GM23338 (cell line): Measurements from ENCODE around the gene LINC00305. TPM values are rescaled to one million over a fixed set of nuclear protein-coding genes. Genes with fewer than 3 reads are reported as not detected.

Experiments used
- ATAC-seq: fragments of 200-7000 bp; cut with Tn5 transposase; 3 replicates; pipeline ENCODE4 v1.9.1; 2020
- DNase-seq: peaks from one replicate; pipeline ENCODE4 v3.0.0-alpha.2; 2015; ENCODE audit warnings: low spot score
- H2AFZ ChIP-seq: fragments of 200-600 bp; sonication (generic); 2 replicates; pipeline ENCODE4 v1.8.0; 2016; ENCODE audit warnings: antibody characterized with exemption, mild to moderate bottlenecking, moderate library complexity
- H3F3A ChIP-seq: fragments of 200-600 bp; sonication (generic); replicated peaks from 2 replicates; pipeline ENCODE4 v1.8.0; 2017; ENCODE audit warnings: antibody characterized with exemption, mixed run types, low read depth
- H3K27ac ChIP-seq: fragments of 200-600 bp; sonication (generic); 2 replicates; pipeline ENCODE4 v1.6.1; 2016; ENCODE audit warnings: low read depth
- H3K27me3 ChIP-seq: fragments of 200-600 bp; sonication (generic); 2 replicates; pipeline ENCODE4 v1.8.0; 2016; ENCODE audit warnings: mild to moderate bottlenecking, mixed run types, moderate library complexity; ENCODE audit not compliant: insufficient read depth
- H3K36me3 ChIP-seq: fragments of 200-600 bp; sonication (generic); 2 replicates; pipeline ENCODE4 v1.8.0; 2016; ENCODE audit warnings: mild to moderate bottlenecking; ENCODE audit not compliant: insufficient read depth
- H3K4me1 ChIP-seq: fragments of 200-600 bp; sonication (generic); 2 replicates; pipeline ENCODE4 v1.8.0; 2016; ENCODE audit warnings: mild to moderate bottlenecking, moderate library complexity; ENCODE audit not compliant: insufficient read depth
- H3K4me2 ChIP-seq: fragments of 200-600 bp; sonication (generic); 2 replicates; pipeline ENCODE4 v1.7.1; 2017; ENCODE audit warnings: mixed run types
- H3K4me3 ChIP-seq: fragments of 200-600 bp; sonication (generic); 2 replicates; pipeline ENCODE4 v1.6.1; 2016; ENCODE audit warnings: mixed run types
- H3K79me2 ChIP-seq: fragments of 200-600 bp; sonication (generic); replicated peaks from 2 replicates; pipeline ENCODE4 v1.8.0; 2017; ENCODE audit warnings: mild to moderate bottlenecking; ENCODE audit not compliant: insufficient read depth
- H3K9me2 ChIP-seq: fragments of 200-600 bp; sonication (generic); 2 replicates; pipeline ENCODE4 v1.8.0; 2017; ENCODE audit not compliant: insufficient read depth
- H4K20me1 ChIP-seq: fragments of 200-600 bp; sonication (generic); replicated peaks from 2 replicates; pipeline ENCODE4 v1.8.0; 2017; ENCODE audit warnings: mild to moderate bottlenecking; ENCODE audit not compliant: insufficient read depth
- H3K27ac Mint-ChIP-seq: 2 replicates; pipeline ENCODE4 v1.8.0; 2020; ENCODE audit warnings: inconsistent platforms, mild to moderate bottlenecking, moderate library complexity, mixed read lengths
- H3K27me3 Mint-ChIP-seq: 3 replicates; pipeline ENCODE4 v1.8.0; 2022; ENCODE audit warnings: low read depth, mild to moderate bottlenecking, moderate library complexity, mixed read lengths, inconsistent platforms; ENCODE audit not compliant: insufficient read depth, poor library complexity
- H3K36me3 Mint-ChIP-seq: 3 replicates; pipeline ENCODE4 v1.8.0; 2021; ENCODE audit warnings: low read depth, mild to moderate bottlenecking, inconsistent platforms, moderate library complexity, mixed read lengths
- H3K4me1 Mint-ChIP-seq: 3 replicates; pipeline ENCODE4 v1.8.0; 2020; ENCODE audit warnings: mild to moderate bottlenecking, inconsistent platforms, mixed read lengths
- H3K4me3 Mint-ChIP-seq: 3 replicates; pipeline ENCODE4 v1.8.0; 2021; ENCODE audit warnings: moderate library complexity, mild to moderate bottlenecking, inconsistent platforms, mixed read lengths
- H3K9me3 Mint-ChIP-seq: 3 replicates; pipeline ENCODE4 v1.8.0; 2020; ENCODE audit warnings: moderate library complexity, mild to moderate bottlenecking, inconsistent platforms, mixed read lengths
- CREB1 ChIP-seq: fragments of 250-450 bp; sonication (Bioruptor Pico); IDR thresholded peaks from 2 replicates; pipeline ENCODE4 v1.5.0; 2020; ENCODE audit warnings: low read depth, mild to moderate bottlenecking, moderate library complexity
- CTCF ChIP-seq, 2 experiments: fragments of 200-600 bp in 1 of 2; sonication (generic) in 1 of 2; conservative IDR thresholded peaks; 2 replicates each; pipeline versions ENCODE4 v1.5.1 to v1.6.1; 2016 to 2017; ENCODE audit warnings: antibody characterized with exemption in 2 of 2, low read depth in 2 of 2, mild to moderate bottlenecking in 2 of 2, moderate library complexity in 1 of 2
- ETS1 ChIP-seq: IDR thresholded peaks from 2 replicates; pipeline ENCODE4 v1.6.1; 2016; ENCODE audit warnings: antibody characterized with exemption
- EZH2 ChIP-seq: fragments of 200-600 bp; sonication (generic); IDR thresholded peaks from one replicate; pipeline ENCODE4 v1.8.0; 2017; ENCODE audit warnings: antibody characterized with exemption, mild to moderate bottlenecking, low read depth; ENCODE audit not compliant: unreplicated experiment
- EZH2phosphoT487 ChIP-seq: fragments of 200-600 bp; sonication (generic); IDR thresholded peaks from one replicate; pipeline ENCODE4 v1.8.1; 2018; ENCODE audit warnings: antibody characterized with exemption; ENCODE audit not compliant: unreplicated experiment
- JUNB ChIP-seq: IDR thresholded peaks from one replicate; pipeline ENCODE4 v1.6.1; 2016; ENCODE audit warnings: antibody characterized with exemption; ENCODE audit not compliant: unreplicated experiment
- NANOG ChIP-seq: IDR thresholded peaks from 2 replicates; pipeline ENCODE4 v1.6.1; 2016; ENCODE audit warnings: antibody characterized with exemption, borderline replicate concordance
- POLR2AphosphoS5 ChIP-seq: IDR thresholded peaks from 2 replicates; pipeline ENCODE4 v1.6.1; 2016; ENCODE audit warnings: antibody characterized with exemption, low read depth
- REST ChIP-seq: IDR thresholded peaks from one replicate; pipeline ENCODE4 v1.6.1; 2018; ENCODE audit warnings: antibody characterized with exemption; ENCODE audit not compliant: unreplicated experiment
- STAT1 ChIP-seq: IDR thresholded peaks from one replicate; pipeline ENCODE4 v1.6.1; 2016; ENCODE audit warnings: antibody characterized with exemption; ENCODE audit not compliant: unreplicated experiment
- ZNF114 ChIP-seq: fragments of 250-450 bp; sonication (Bioruptor Pico); IDR thresholded peaks from 2 replicates; pipeline ENCODE4 v1.5.0; 2020; ENCODE audit warnings: mild to moderate bottlenecking, moderate library complexity
- ZNF331 ChIP-seq: fragments of 250-450 bp; sonication (Bioruptor Pico); IDR thresholded peaks from 2 replicates; pipeline ENCODE4 v1.5.0; 2020; ENCODE audit warnings: low read depth, mild to moderate bottlenecking, moderate library complexity
- ZNF462 ChIP-seq: fragments of 250-450 bp; sonication (Bioruptor Pico); IDR thresholded peaks from 2 replicates; pipeline ENCODE4 v1.5.0; 2020; ENCODE audit warnings: mild to moderate bottlenecking, moderate library complexity
- polyA plus RNA-seq: library from polyadenylated mRNA; unstranded; fragments of >200 nt; fragmentation: Nextera tagmentation; extraction: Ambion mirVana; gene quantifications from 2 replicates; pipeline ENCODE4 v1.2.1, GENCODE V29; 2016
- total RNA-seq: library from RNA; depleted of rRNA; stranded (reverse); fragments of >200 nt; shearing (Covaris generic); gene quantifications from 2 replicates; pipeline ENCODE4 v1.2.3, GENCODE V29; 2014

LINC00305 gene
- total and polyA plus RNA-seq, 2 experiments from 2014 or later = not detected

- H3K27ac Mint-ChIP-seq = no peak overlapping the region
Measured at GRCh38 chr18:64042728-64043358, 106.0 kb downstream of the LINC00305 start.

More at GRCh38 chr18:64042728-64043358, 106.0 kb downstream of the LINC00305 start:
- H3K27ac ChIP-seq = no peak overlapping the region
- no peak for TF ChIP-seq EZH2
- TF ChIP-seq STAT1 = no peak
- TF ChIP-seq POLR2AphosphoS5 = no peak
- no peak for TF ChIP-seq CTCF (conservative IDR thresholded peaks at IDR 0.05; ENCODE audit: low read depth in 2 of 2)
- TF ChIP-seq JUNB = no peak
- no peak for TF ChIP-seq ZNF331 (CRISPR knock-in tag)
- TF ChIP-seq NANOG = no peak
- no peak for TF ChIP-seq ZNF462 (CRISPR knock-in tag)
- TF ChIP-seq EZH2phosphoT487 = no peak
- TF ChIP-seq REST = no peak
- TF ChIP-seq CREB1 = no peak
- TF ChIP-seq ETS1 = no peak
- no peak for TF ChIP-seq ZNF114 (CRISPR knock-in tag)
- no peak for ATAC-seq
- no peak overlapping the region for H2AFZ ChIP-seq
- Mint-ChIP-seq H3K4me1 (no peaks in the 10 kb centered on the region; the same call in 2 of the 3 replicates), H3K9me3 (peaks cover 32% of the 10 kb centered on the region), H3K27me3 (peaks cover 3% of the 10 kb centered on the region), H3K4me3 (no peak overlapping the region), H3K36me3 (peaks cover 26% of the 10 kb centered on the region)
- H3F3A ChIP-seq = no peaks in the 10 kb centered on the region
- H4K20me1 ChIP-seq = no peaks in the 10 kb centered on the region
- no peak overlapping the region for H3K4me2 ChIP-seq
- H3K27me3 ChIP-seq = no peaks in the 10 kb centered on the region
- no peak for DNase-seq
- no peaks in the 10 kb centered on the region for H3K79me2 ChIP-seq
- no peaks in the 10 kb centered on the region for H3K36me3 ChIP-seq
- H3K4me3 ChIP-seq = no peak overlapping the region
- H3K9me2 ChIP-seq = no peaks in the 10 kb centered on the region; the same call in 1 of the 2 replicates
- no peaks in the 10 kb centered on the region for H3K4me1 ChIP-seq
